Measurements from ENCODE around the gene ZNF367. TPM values are rescaled to one million over a fixed set of nuclear protein-coding genes. Genes with fewer than 3 reads are reported as not detected.
A peak's percentile ranks its signal among the peaks of the same experiment; 100 is the strongest.

The ZNF367 gene
- total RNA-seq, 1 donor from 2014 or later = 13.3 TPM

- Mint-ChIP-seq H3K36me3 (ENCODE audit: low read depth) (peaks cover 2% of the 10 kb centered on the region), H3K4me1 (peaks cover 27% of the 10 kb centered on the region), H3K27me3 (ENCODE audit: low read depth) (no peaks in the 10 kb centered on the region), H3K4me3 (peak overlapping the region; percentile 8), H3K27ac (ENCODE audit: unreplicated experiment) (no peak overlapping the region), H3K9me3 (no peaks in the 10 kb centered on the region)
- DNase-seq (ENCODE audit: low read depth, low spot score) = no peak
- peak; percentile 59 for TF ChIP-seq CTCF (conservative IDR thresholded peaks at IDR 0.05)
Measured at GRCh38 chr9:96453625-96454024, 35.5 kb upstream of the ZNF367 start.

GRCh38 chr9:96450613-96451528 is 32.7 kb upstream of the ZNF367 start:
- Mint-ChIP-seq H3K4me3 (peak overlapping the region; percentile 93), H3K9me3 (no peaks in the 10 kb centered on the region), H3K4me1 (peaks cover 28% of the 10 kb centered on the region), H3K36me3 (ENCODE audit: low read depth) (no peaks in the 10 kb centered on the region), H3K27me3 (ENCODE audit: low read depth) (no peaks in the 10 kb centered on the region), H3K27ac (ENCODE audit: unreplicated experiment) (peak overlapping the region; percentile 80)
- DNase-seq (ENCODE audit: low read depth, low spot score) = peak; percentile 26
- TF ChIP-seq CTCF (conservative IDR thresholded peaks at IDR 0.05) = no peak

GRCh38 chr9:96449845-96450612 is 31.9 kb upstream of the ZNF367 start, which contains the start of gene HABP4:
HABP4 (plus strand) TSS chr9:96450169; CDS start chr9:96450280, 111 bp downstream.
- TF ChIP-seq CTCF (conservative IDR thresholded peaks at IDR 0.05) = peak; percentile 1
- peaks cover 28% of the 10 kb centered on the region for H3K4me1 Mint-ChIP-seq
- H3K36me3 Mint-ChIP-seq (ENCODE audit: low read depth) = no peaks in the 10 kb centered on the region
- peak within 1 kb of the TSS; percentile 93 for H3K4me3 Mint-ChIP-seq
- no peak within 1 kb of the TSS for H3K27ac Mint-ChIP-seq (ENCODE audit: unreplicated experiment)
- H3K9me3 Mint-ChIP-seq = no peaks in the 10 kb centered on the region
- DNase-seq (ENCODE audit: low read depth, low spot score) = peak; percentile 95
- H3K27me3 Mint-ChIP-seq (ENCODE audit: low read depth) = no peaks in the 10 kb centered on the region

- peaks cover 28% of the 10 kb centered on the region for H3K4me1 Mint-ChIP-seq
- H3K27ac Mint-ChIP-seq (ENCODE audit: unreplicated experiment) = no peak overlapping the region
- DNase-seq (ENCODE audit: low read depth, low spot score) = no peak
- H3K36me3 Mint-ChIP-seq (ENCODE audit: low read depth) = no peaks in the 10 kb centered on the region
- H3K9me3 Mint-ChIP-seq = no peaks in the 10 kb centered on the region
- TF ChIP-seq CTCF (conservative IDR thresholded peaks at IDR 0.05) = no peak
- H3K27me3 Mint-ChIP-seq (ENCODE audit: low read depth) = no peaks in the 10 kb centered on the region
- peak overlapping the region; percentile 86 for H3K4me3 Mint-ChIP-seq
Measured at GRCh38 chr9:96449523-96449844, 31.3 kb upstream of the ZNF367 start.

GRCh38 chr9:96448546-96449170 is 30.5 kb upstream of the ZNF367 start:
- Mint-ChIP-seq H3K27me3 (ENCODE audit: low read depth) (no peaks in the 10 kb centered on the region), H3K9me3 (no peaks in the 10 kb centered on the region), H3K4me1 (peaks cover 25% of the 10 kb centered on the region), H3K4me3 (peak overlapping the region; percentile 86), H3K27ac (ENCODE audit: unreplicated experiment) (no peak overlapping the region), H3K36me3 (ENCODE audit: low read depth) (no peaks in the 10 kb centered on the region)
- TF ChIP-seq CTCF (conservative IDR thresholded peaks at IDR 0.05) = no peak
- no peak for DNase-seq (ENCODE audit: low read depth, low spot score)

All from neural crest cell (in vitro differentiated cells).